ENCODE measurements around the gene ADAMTSL4.

- no peak for TF ChIP-seq CTCF (IDR thresholded peaks at IDR 0.05; ENCODE audit: insufficient read depth, low read depth, low read length)
- TF ChIP-seq EZH2 (IDR thresholded peaks at IDR 0.05; ENCODE audit: insufficient read depth, low read length): no peak
These were observed 54.5 kb downstream of the ADAMTSL4 start for GRCh38 chr1:150603711-150604110.

Measured in astrocyte (in vitro differentiated cells and primary cell).